ENCODE data around the gene EEF1AKMT4.
A peak's percentile ranks its signal among the peaks of the same experiment; 100 is the strongest.

The EEF1AKMT4 gene

GRCh38 chr3:184230081-184230602 is 19.3 kb upstream of the EEF1AKMT4 start:
- H3K4me3 ChIP-seq (ENCODE audit: low read length), result peak overlapping the region; percentile 26
- no peak for TF ChIP-seq CTCF (conservative IDR thresholded peaks at IDR 0.05; ENCODE audit: low read depth, low read length)
- no peak for DNase-seq (ENCODE audit: low read depth)

- no peak overlapping the region for H3K4me3 ChIP-seq (ENCODE audit: low read length)
- TF ChIP-seq CTCF (conservative IDR thresholded peaks at IDR 0.05; ENCODE audit: low read depth, low read length), result no peak
- no peak for DNase-seq (ENCODE audit: low read depth)
Observed at GRCh38 chr3:184230603-184231528, 18.6 kb upstream of the EEF1AKMT4 start.

- no peak for TF ChIP-seq CTCF (conservative IDR thresholded peaks at IDR 0.05; ENCODE audit: low read depth, low read length)
- H3K4me3 ChIP-seq (ENCODE audit: low read length), result no peak overlapping the region
- DNase-seq (ENCODE audit: low read depth), result no peak
Observed at GRCh38 chr3:184231671-184232070, 17.8 kb upstream of the EEF1AKMT4 start.

GRCh38 chr3:184233127-184233843 is 16.2 kb upstream of the EEF1AKMT4 start:
- no peak for TF ChIP-seq CTCF (conservative IDR thresholded peaks at IDR 0.05; ENCODE audit: low read depth, low read length)
- H3K4me3 ChIP-seq (ENCODE audit: low read length), result no peak overlapping the region
- DNase-seq (ENCODE audit: low read depth), result no peak

GRCh38 chr3:184234224-184234623 is 15.2 kb upstream of the EEF1AKMT4 start:
- peak; percentile 33 for TF ChIP-seq CTCF (conservative IDR thresholded peaks at IDR 0.05; ENCODE audit: low read depth, low read length)
- DNase-seq (ENCODE audit: low read depth), result peak; percentile 62
- H3K4me3 ChIP-seq (ENCODE audit: low read length), result no peak overlapping the region

GRCh38 chr3:184234671-184235380 is 14.6 kb upstream of the EEF1AKMT4 start:
- no peak overlapping the region for H3K4me3 ChIP-seq (ENCODE audit: low read length)
- no peak for TF ChIP-seq CTCF (conservative IDR thresholded peaks at IDR 0.05; ENCODE audit: low read depth, low read length)
- no peak for DNase-seq (ENCODE audit: low read depth)
